Common myeloid progenitor, CD34-positive (primary cell): Measurements from ENCODE around the gene EPN3.

Experiments used
- CTCF ChIA-PET: fragments of 350-600 bp; sonication (Branson Sonifier 250); formaldehyde crosslinking; loops from one replicate; lab custom pipeline; 2021; ENCODE audit warnings: antibody characterized with exemption; lab: Charles Lee
- POLR2A ChIA-PET: fragments of 350-600 bp; sonication (Branson Sonifier 250); formaldehyde crosslinking; loops from one replicate; lab custom pipeline; 2021; ENCODE audit warnings: antibody characterized with exemption; lab: Charles Lee
- DNase-seq, 3 donors: peaks; one replicate each; pipeline versions ENCODE4 v3.0.0 to v3.0.0-alpha.2; 2013
- H3K27ac ChIP-seq, 2 experiments: 1 replicate in 1 of 2; 2 replicates in 1 of 2; pipeline ENCODE4 v1.7.0; 2013; ENCODE audit warnings: inconsistent platforms in 2 of 2, low read length in 2 of 2, mild to moderate bottlenecking in 2 of 2, low read depth in 1 of 2, moderate library complexity in 1 of 2; ENCODE audit not compliant: severe bottlenecking in 2 of 2, insufficient read depth in 1 of 2, poor library complexity in 1 of 2
- H3K27me3 ChIP-seq, 5 experiments: replicated peaks in 2 of 5; 1 replicate in 3 of 5; 2 replicates in 2 of 5; pipeline versions ENCODE4 v1.6.1 to v1.7.0; 2013; ENCODE audit warnings: low read length in 4 of 5, mild to moderate bottlenecking in 2 of 5, moderate library complexity in 2 of 5, inconsistent platforms in 1 of 5; ENCODE audit not compliant: insufficient read depth in 5 of 5, control insufficient read depth in 4 of 5
- H3K36me3 ChIP-seq, 4 experiments: 1 replicate in 2 of 4; 2 replicates in 2 of 4; pipeline versions ENCODE4 v1.6.1 to v1.7.0; 2013; ENCODE audit warnings: low read length in 3 of 4, control low read depth in 1 of 4, mild to moderate bottlenecking in 1 of 4; ENCODE audit not compliant: control insufficient read depth in 4 of 4, insufficient read depth in 4 of 4
- H3K4me1 ChIP-seq, 4 experiments: 1 replicate in 3 of 4; 2 replicates in 1 of 4; pipeline versions ENCODE4 v1.6.1 to v1.7.1; 2013; ENCODE audit warnings: low read length in 3 of 4, mild to moderate bottlenecking in 3 of 4, control low read depth in 1 of 4, inconsistent platforms in 1 of 4, moderate library complexity in 1 of 4; ENCODE audit not compliant: control insufficient read depth in 4 of 4, insufficient read depth in 4 of 4; ENCODE audit errors: control extremely low read depth in 1 of 4
- H3K4me3 ChIP-seq, 7 experiments: 1 replicate in 4 of 7; 2 replicates in 3 of 7; pipeline versions ENCODE4 v1.5.1 to v1.7.0; 2013; ENCODE audit warnings: mild to moderate bottlenecking in 7 of 7, low read length in 6 of 7, moderate library complexity in 6 of 7, inconsistent platforms in 2 of 7, low read depth in 2 of 7, control low read depth in 1 of 7; ENCODE audit not compliant: insufficient read depth in 4 of 7, control insufficient read depth in 1 of 7; ENCODE audit errors: extremely low read depth in 1 of 7
- H3K9me3 ChIP-seq, 5 experiments: 1 replicate in 4 of 5; 2 replicates in 1 of 5; pipeline versions ENCODE4 v1.6.1 to v1.7.1; 2013; ENCODE audit warnings: low read length in 4 of 5, mild to moderate bottlenecking in 2 of 5, inconsistent platforms in 1 of 5, low read depth in 1 of 5, moderate library complexity in 1 of 5; ENCODE audit not compliant: control insufficient read depth in 4 of 5, insufficient read depth in 2 of 5; ENCODE audit errors: control extremely low read depth in 1 of 5
- WGBS: methylation state at CpG from one replicate; pipeline ENCODE4 v1.1.5; 2013; ENCODE audit not compliant: insufficient coverage; 5-methylcytosine and 5-hydroxymethylcytosine counted together

EPN3 gene

DNA sequence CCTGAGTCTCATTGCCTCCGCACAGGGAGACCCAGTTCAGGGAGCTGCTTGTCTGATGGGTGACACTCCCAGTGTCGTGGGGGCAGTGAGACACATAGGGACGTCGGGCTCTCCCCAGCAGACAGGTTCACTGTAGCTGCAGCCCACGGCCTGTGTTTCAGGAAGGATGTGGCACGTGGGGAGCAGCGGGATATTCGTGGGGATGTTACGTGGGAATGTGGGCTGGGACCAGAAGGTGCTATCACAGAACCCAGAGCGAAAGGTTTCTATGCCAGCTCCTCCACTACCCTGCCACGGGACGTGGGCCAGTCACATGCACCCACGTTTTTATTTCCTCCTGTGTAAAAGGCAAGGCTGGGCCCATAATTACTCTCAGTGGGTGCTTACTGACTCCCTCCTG, 44.3 kb downstream of the EPN3 start:
- peaks cover 0 to 2% (median 0%) of the 10 kb centered on the region in 4 experiments for H3K4me1 ChIP-seq
- CTCF ChIA-PET, result interaction anchor here (0.6 to 2.2 kb wide), 5 partner anchors 10 to 964 kb away, joined by 3 to 10 read pairs (median 3); no protein-coding TSS in a partner anchor
- H3K27me3 ChIP-seq, result peaks cover 0 to 9% (median 2%) of the 10 kb centered on the region in 5 experiments
- no peak overlapping the region for H3K27ac ChIP-seq
- DNase-seq, result no peak
- no peaks in the 10 kb centered on the region for H3K9me3 ChIP-seq
- 64% methylated on average over 13 of the region's 13 CpGs for WGBS
- no peaks in the 10 kb centered on the region for H3K36me3 ChIP-seq
- POLR2A ChIA-PET, result no interaction called here
- H3K4me3 ChIP-seq, result no peak overlapping the region

- ChIA-PET CTCF (interaction anchor here (1.6 to 2.2 kb wide), 2 partner anchors 45 to 48 kb away, joined by 3 to 8 read pairs; no protein-coding TSS in a partner anchor), POLR2A (no interaction called here)
- Histone ChIP-seq H3K4me3 (no peak overlapping the region), H3K4me1 (peaks cover 0 to 2% (median 0%) of the 10 kb centered on the region in 4 experiments), H3K27ac (no peak overlapping the region), H3K27me3 (peaks cover 0 to 9% (median 2%) of the 10 kb centered on the region in 5 experiments), H3K9me3 (no peaks in the 10 kb centered on the region), H3K36me3 (no peaks in the 10 kb centered on the region)
- DNase-seq, result no peak
- WGBS, result 94% methylated on average over 9 of the region's 13 CpGs
These were observed 45.0 kb downstream of the EPN3 start for GRCh38 chr17:50577451-50577954.

GRCh38 chr17:50578173-50578572, 45.6 kb downstream of the EPN3 start:
- Histone ChIP-seq H3K27ac (no peak overlapping the region), H3K36me3 (no peaks in the 10 kb centered on the region), H3K27me3 (peaks cover 0 to 10% (median 2%) of the 10 kb centered on the region in 5 experiments), H3K4me3 (no peak overlapping the region), H3K9me3 (no peaks in the 10 kb centered on the region), H3K4me1 (peaks cover 0 to 2% (median 0%) of the 10 kb centered on the region in 4 experiments)
- CTCF ChIA-PET, result interaction anchor here (1.6 kb wide), 1 partner anchor 44 kb away, joined by 3 read pairs; no protein-coding TSS in a partner anchor
- 93% methylated on average over 16 of the region's 16 CpGs for WGBS
- POLR2A ChIA-PET, result no interaction called here
- DNase-seq, result no peak

DNA sequence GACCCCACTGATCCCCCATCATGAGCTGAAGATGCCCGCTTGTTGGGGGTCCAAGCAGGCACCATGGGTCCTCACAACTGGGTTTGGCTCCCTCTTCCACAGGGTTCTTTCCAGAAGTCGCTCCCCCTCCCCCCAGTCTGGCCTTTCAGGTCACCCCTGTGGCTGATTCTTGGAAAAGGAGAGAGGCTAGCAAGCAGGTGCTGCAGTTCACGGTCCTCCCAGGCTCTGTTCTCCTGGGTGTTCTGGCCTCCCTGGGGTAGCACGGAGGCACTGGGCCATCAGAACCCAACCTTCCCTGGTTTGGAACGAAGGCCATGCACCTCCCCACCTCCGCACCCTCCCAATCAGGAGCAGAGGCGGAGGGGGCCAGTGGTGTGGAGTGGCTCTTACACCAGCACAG, 46.9 kb downstream of the EPN3 start:
- H3K9me3 ChIP-seq, result no peaks in the 10 kb centered on the region
- CTCF ChIA-PET, result no interaction called here
- peaks cover 0 to 2% (median 0%) of the 10 kb centered on the region in 4 experiments for H3K4me1 ChIP-seq
- 96% methylated on average over 4 of the region's 7 CpGs for WGBS
- H3K4me3 ChIP-seq, result no peak overlapping the region
- peaks cover 0 to 15% (median 2%) of the 10 kb centered on the region in 5 experiments for H3K27me3 ChIP-seq
- H3K27ac ChIP-seq, result no peak overlapping the region
- no peak for DNase-seq
- POLR2A ChIA-PET, result no interaction called here
- H3K36me3 ChIP-seq, result no peaks in the 10 kb centered on the region

GRCh38 chr17:50580646-50581045, 48.1 kb downstream of the EPN3 start:
- CTCF ChIA-PET, result no interaction called here
- no peaks in the 10 kb centered on the region for H3K36me3 ChIP-seq
- no peak overlapping the region for H3K4me3 ChIP-seq
- POLR2A ChIA-PET, result no interaction called here
- 92% methylated on average over 6 of the region's 9 CpGs for WGBS
- DNase-seq, result no peak
- H3K9me3 ChIP-seq, result no peaks in the 10 kb centered on the region
- H3K4me1 ChIP-seq, result peaks cover 0 to 2% (median 0%) of the 10 kb centered on the region in 4 experiments
- no peak overlapping the region for H3K27ac ChIP-seq
- H3K27me3 ChIP-seq, result peaks cover 0 to 13% (median 2%) of the 10 kb centered on the region in 5 experiments

GRCh38 chr17:50581316-50581715, 48.8 kb downstream of the EPN3 start:
- no peak for DNase-seq
- H3K4me3 ChIP-seq, result no peak overlapping the region
- 98% methylated on average over 6 of the region's 12 CpGs for WGBS
- H3K27me3 ChIP-seq, result peaks cover 0 to 13% (median under 1%) of the 10 kb centered on the region in 5 experiments
- H3K27ac ChIP-seq, result no peak overlapping the region
- ChIA-PET POLR2A (no interaction called here), CTCF (interaction anchor here (1.0 kb wide), 1 partner anchor 49 kb away, joined by 3 read pairs; no protein-coding TSS in a partner anchor)
- no peaks in the 10 kb centered on the region for H3K9me3 ChIP-seq
- H3K36me3 ChIP-seq, result no peaks in the 10 kb centered on the region
- H3K4me1 ChIP-seq, result peaks cover 0 to 2% (median 0%) of the 10 kb centered on the region in 4 experiments

- no peaks in the 10 kb centered on the region for H3K9me3 ChIP-seq
- ChIA-PET POLR2A (no interaction called here), CTCF (interaction anchor here (1.0 to 1.3 kb wide), 5 partner anchors 16 to 43 kb away, joined by 3 to 4 read pairs (median 4); no protein-coding TSS in a partner anchor)
- 100% methylated on average over 2 of the region's 2 CpGs for WGBS
- H3K4me3 ChIP-seq, result no peak overlapping the region
- peaks cover 0 to 10% (median 0%) of the 10 kb centered on the region in 5 experiments for H3K27me3 ChIP-seq
- no peaks in the 10 kb centered on the region for H3K36me3 ChIP-seq
- peaks cover 0 to 2% (median 0%) of the 10 kb centered on the region in 4 experiments for H3K4me1 ChIP-seq
- H3K27ac ChIP-seq, result no peak overlapping the region
- no peak for DNase-seq
These were observed 50.2 kb downstream of the EPN3 start for GRCh38 chr17:50582741-50583140.
